PC-9 (cell line): ENCODE measurements around the gene KMT2D.

ENCODE experiments used
- CTCF ChIP-seq: fragments of 200-600 bp; sonication (generic); conservative IDR thresholded peaks from 2 replicates; pipeline ENCODE4 v1.6.1; 2017; ENCODE audit warnings: mixed run types, antibody characterized with exemption, mild to moderate bottlenecking, moderate library complexity
- EZH2 ChIP-seq: fragments of 200-600 bp; sonication (generic); IDR thresholded peaks from 2 replicates; pipeline ENCODE4 v1.8.0; 2017; ENCODE audit warnings: antibody characterized with exemption, low read depth

- TF ChIP-seq CTCF (no peak), EZH2 (no peak)
These were observed 47.2 kb downstream of the KMT2D start for GRCh38 chr12:49013428-49013827.
